DND-41 (cell line): ENCODE results near the gene SCMH1.

Experiments used
- EZH2 ChIP-seq: IDR thresholded peaks from 3 replicates; pipeline ENCODE4 v1.6.1; 2012; ENCODE audit warnings: borderline replicate concordance, low read depth, mild to moderate bottlenecking, moderate library complexity, low read length, inconsistent platforms; ENCODE audit not compliant: severe bottlenecking
- TF ChIP-seq, protein P1 (sequence below): IDR thresholded peaks from 2 replicates; pipeline ENCODE4 v1.5.1; 2012; ENCODE audit warnings: borderline replicate concordance, low read length, moderate library complexity, mild to moderate bottlenecking; ENCODE audit not compliant: poor library complexity, severe bottlenecking; ENCODE audit errors: extremely low read depth

DNA sequence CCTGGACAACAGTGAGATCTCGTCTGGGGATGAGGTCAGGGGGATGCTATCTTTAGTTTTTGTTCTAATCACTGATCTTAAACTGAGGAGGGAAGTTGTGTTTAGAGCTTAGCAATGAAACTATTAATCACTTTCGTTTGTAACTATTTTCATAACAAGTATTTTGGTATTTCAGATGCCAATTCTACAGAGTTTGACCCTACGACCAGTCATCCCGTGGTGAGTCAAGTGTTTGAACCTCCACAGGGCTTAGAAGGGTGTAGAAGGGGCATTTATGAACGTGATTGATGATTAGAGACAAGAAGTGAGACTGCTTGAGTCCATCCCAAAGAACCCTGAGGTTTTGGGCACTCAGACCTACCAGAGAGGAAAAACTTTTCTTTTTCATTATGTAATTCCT lies 236.2 kb downstream of the SCMH1 start:
- TF ChIP-seq, protein P1, sequence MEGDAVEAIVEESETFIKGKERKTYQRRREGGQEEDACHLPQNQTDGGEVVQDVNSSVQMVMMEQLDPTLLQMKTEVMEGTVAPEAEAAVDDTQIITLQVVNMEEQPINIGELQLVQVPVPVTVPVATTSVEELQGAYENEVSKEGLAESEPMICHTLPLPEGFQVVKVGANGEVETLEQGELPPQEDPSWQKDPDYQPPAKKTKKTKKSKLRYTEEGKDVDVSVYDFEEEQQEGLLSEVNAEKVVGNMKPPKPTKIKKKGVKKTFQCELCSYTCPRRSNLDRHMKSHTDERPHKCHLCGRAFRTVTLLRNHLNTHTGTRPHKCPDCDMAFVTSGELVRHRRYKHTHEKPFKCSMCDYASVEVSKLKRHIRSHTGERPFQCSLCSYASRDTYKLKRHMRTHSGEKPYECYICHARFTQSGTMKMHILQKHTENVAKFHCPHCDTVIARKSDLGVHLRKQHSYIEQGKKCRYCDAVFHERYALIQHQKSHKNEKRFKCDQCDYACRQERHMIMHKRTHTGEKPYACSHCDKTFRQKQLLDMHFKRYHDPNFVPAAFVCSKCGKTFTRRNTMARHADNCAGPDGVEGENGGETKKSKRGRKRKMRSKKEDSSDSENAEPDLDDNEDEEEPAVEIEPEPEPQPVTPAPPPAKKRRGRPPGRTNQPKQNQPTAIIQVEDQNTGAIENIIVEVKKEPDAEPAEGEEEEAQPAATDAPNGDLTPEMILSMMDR: no peak
- no peak for TF ChIP-seq EZH2
